ENCODE results near the gene NTRK1. TPM values are rescaled to one million over a fixed set of nuclear protein-coding genes. Genes with fewer than 3 reads are reported as not detected.

Gene NTRK1
- total RNA-seq, 2 experiments from 2014 or later = 4.4 to 6.1 TPM

- POLR2A ChIA-PET = no interaction called here
- intact Hi-C loops (cut with DNase I, micrococcal nuclease) = loop anchor here in 1 of 2 experiments (5.0 kb wide), 1 partner anchor 241 kb away; no protein-coding TSS in a partner anchor
- ATAC-seq (no peak), DNase-seq (no peak)
- Mint-ChIP-seq H3K36me3 (ENCODE audit: low read depth) (no peaks in the 10 kb centered on the region), H3K4me3 (no peak overlapping the region), H3K9me3 (ENCODE audit: low read depth) (no peaks in the 10 kb centered on the region), H3K27me3 (peaks cover 59% of the 10 kb centered on the region), H3K27ac (no peak overlapping the region), H3K4me1 (peaks cover 25% of the 10 kb centered on the region)
- CTCF ChIA-PET = interaction anchor here (0.6 to 7.7 kb wide), 24 partner anchors 10 to 551 kb away, joined by 3 to 76 read pairs (median 4); partner anchors contain the start of genes HAPLN2, ISG20L2, METTL25B and NTRK1
Measured at GRCh38 chr1:156928043-156928602, 67.5 kb downstream of the NTRK1 start.

GRCh38 chr1:156929596-156930238 is 69.1 kb downstream of the NTRK1 start:
- no peaks in the 10 kb centered on the region for H3K9me3 Mint-ChIP-seq (ENCODE audit: low read depth)
- no peak for ATAC-seq

GRCh38 chr1:156930483-156930882 is 69.8 kb downstream of the NTRK1 start:
- H3K27ac Mint-ChIP-seq = no peak overlapping the region
- no peak overlapping the region for H3K4me3 Mint-ChIP-seq
- peaks cover 45% of the 10 kb centered on the region for H3K27me3 Mint-ChIP-seq
- intact Hi-C loops (cut with DNase I, micrococcal nuclease) = no loop called here
- no peak for ATAC-seq
- POLR2A ChIA-PET = no interaction called here
- CTCF ChIA-PET = interaction anchor here (0.6 kb wide), 1 partner anchor 193 kb away, joined by 3 read pairs; no protein-coding TSS in a partner anchor
- no peak for DNase-seq
- peaks cover 21% of the 10 kb centered on the region for H3K4me1 Mint-ChIP-seq
- no peaks in the 10 kb centered on the region for H3K9me3 Mint-ChIP-seq (ENCODE audit: low read depth)
- H3K36me3 Mint-ChIP-seq (ENCODE audit: low read depth) = no peaks in the 10 kb centered on the region

More at GRCh38 chr1:156929596-156930238, 69.1 kb downstream of the NTRK1 start:
- Mint-ChIP-seq H3K27me3 (peaks cover 50% of the 10 kb centered on the region), H3K27ac (no peak overlapping the region), H3K4me1 (peaks cover 21% of the 10 kb centered on the region), H3K4me3 (no peak overlapping the region), H3K36me3 (ENCODE audit: low read depth) (no peaks in the 10 kb centered on the region)
- intact Hi-C loops (cut with DNase I, micrococcal nuclease) = loop anchor here in 1 of 2 experiments (5.0 kb wide), 1 partner anchor 242 kb away; no protein-coding TSS in a partner anchor
- POLR2A ChIA-PET = no interaction called here
- CTCF ChIA-PET = interaction anchor here (0.5 to 7.7 kb wide), 10 partner anchors 19 to 247 kb away, joined by 3 to 76 read pairs (median 3); partner anchors contain the start of gene PEAR1
- DNase-seq = no peak

Other genes starting within 250 kb of the NTRK1 start
- under 1 TPM in 1 of 2 experiments, not detected in 1; 0.34 TPM for gene HAPLN2, start 241.4 kb upstream of the NTRK1 start, total RNA-seq
- gene BCAN, start 218.7 kb upstream of the NTRK1 start, total RNA-seq = not detected
- under 1 TPM in 1 of 2 experiments, not detected in 1; 0.02 TPM for gene NES, start 183.5 kb upstream of the NTRK1 start, total RNA-seq
- gene CRABP2, start 155.3 kb upstream of the NTRK1 start, total RNA-seq = under 1 TPM; 0.88 to 0.98 TPM
- 10 to 100 TPM; 31.0 to 40.5 TPM for gene METTL25B, start 132.4 kb upstream of the NTRK1 start, total RNA-seq
- gene ISG20L2, start 132.1 kb upstream of the NTRK1 start, total RNA-seq = 10 to 100 TPM; 48.4 to 65.2 TPM
- 10 to 100 TPM; 81.9 to 89.7 TPM for gene MRPL24, start 119.8 kb upstream of the NTRK1 start, total RNA-seq
- 100 to 1,000 TPM; 312 to 358 TPM for gene HDGF, start 109.2 kb upstream of the NTRK1 start, total RNA-seq
- gene PRCC, start 93.3 kb upstream of the NTRK1 start, total RNA-seq = 100 to 1,000 TPM in 1 of 2 experiments, 10 to 100 TPM in 1; 80.4 to 110 TPM
- gene SH2D2A, start 44.0 kb upstream of the NTRK1 start, total RNA-seq = 100 to 1,000 TPM; 189 to 211 TPM
- gene INSRR, start 1.7 kb upstream of the NTRK1 start, total RNA-seq = under 1 TPM; 0.14 to 0.18 TPM
- not detected for gene PEAR1, start 32.9 kb downstream of the NTRK1 start, total RNA-seq
- gene LRRC71, start 59.8 kb downstream of the NTRK1 start, total RNA-seq = not detected
- 1 to 10 TPM; 3.5 to 4.8 TPM for gene ARHGEF11, start 184.9 kb downstream of the NTRK1 start, total RNA-seq
- not detected for gene ETV3L, start 238.9 kb downstream of the NTRK1 start, total RNA-seq

Measured in activated CD4-positive, alpha-beta T cell treated with anti-CD3 and anti-CD28 coated beads for 36 hours (primary cell).